Measurements from ENCODE around the gene RPAP3. TPM values are rescaled to one million over a fixed set of nuclear protein-coding genes. Genes with fewer than 3 reads are reported as not detected.

The RPAP3 gene
- total and polyA plus RNA-seq, 2 experiments from 2014 or later, result 31.4 to 69.9 TPM

DNA sequence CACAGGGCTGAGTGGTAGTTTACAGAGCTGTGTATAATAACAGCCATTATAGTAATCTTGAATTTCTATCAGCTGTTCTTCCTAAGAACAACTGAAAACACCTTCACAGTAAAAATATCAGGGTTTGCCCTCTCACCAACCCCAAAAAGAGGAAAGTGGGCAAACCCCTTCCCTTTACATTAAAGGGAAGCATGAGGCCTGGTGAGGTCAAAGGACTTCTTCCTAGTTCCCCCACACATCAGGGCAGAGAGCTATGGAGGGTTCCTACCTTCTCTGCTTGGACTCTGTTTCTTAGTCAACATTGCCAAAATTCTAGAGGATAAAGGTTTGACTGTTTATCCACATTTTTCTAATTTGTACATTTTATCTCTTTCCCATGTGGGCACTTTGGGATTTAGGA, 4.4 kb upstream of the RPAP3 start (continued):
- TF ChIP-seq, protein P1, sequence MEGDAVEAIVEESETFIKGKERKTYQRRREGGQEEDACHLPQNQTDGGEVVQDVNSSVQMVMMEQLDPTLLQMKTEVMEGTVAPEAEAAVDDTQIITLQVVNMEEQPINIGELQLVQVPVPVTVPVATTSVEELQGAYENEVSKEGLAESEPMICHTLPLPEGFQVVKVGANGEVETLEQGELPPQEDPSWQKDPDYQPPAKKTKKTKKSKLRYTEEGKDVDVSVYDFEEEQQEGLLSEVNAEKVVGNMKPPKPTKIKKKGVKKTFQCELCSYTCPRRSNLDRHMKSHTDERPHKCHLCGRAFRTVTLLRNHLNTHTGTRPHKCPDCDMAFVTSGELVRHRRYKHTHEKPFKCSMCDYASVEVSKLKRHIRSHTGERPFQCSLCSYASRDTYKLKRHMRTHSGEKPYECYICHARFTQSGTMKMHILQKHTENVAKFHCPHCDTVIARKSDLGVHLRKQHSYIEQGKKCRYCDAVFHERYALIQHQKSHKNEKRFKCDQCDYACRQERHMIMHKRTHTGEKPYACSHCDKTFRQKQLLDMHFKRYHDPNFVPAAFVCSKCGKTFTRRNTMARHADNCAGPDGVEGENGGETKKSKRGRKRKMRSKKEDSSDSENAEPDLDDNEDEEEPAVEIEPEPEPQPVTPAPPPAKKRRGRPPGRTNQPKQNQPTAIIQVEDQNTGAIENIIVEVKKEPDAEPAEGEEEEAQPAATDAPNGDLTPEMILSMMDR (conservative IDR thresholded peaks at IDR 0.05; ENCODE audit: low read depth in 2 of 2), result no peak
- TF ChIP-seq POLR2AphosphoS5 (IDR thresholded peaks at IDR 0.05; ENCODE audit: low read depth) (no peak), CREB1 (CRISPR knock-in tag; IDR thresholded peaks at IDR 0.05; ENCODE audit: low read depth) (no peak), EZH2phosphoT487 (IDR thresholded peaks at IDR 0.05; ENCODE audit: unreplicated experiment) (no peak), ZNF331 (CRISPR knock-in tag; IDR thresholded peaks at IDR 0.05; ENCODE audit: low read depth) (no peak), ETS1 (IDR thresholded peaks at IDR 0.05) (no peak)

DNA sequence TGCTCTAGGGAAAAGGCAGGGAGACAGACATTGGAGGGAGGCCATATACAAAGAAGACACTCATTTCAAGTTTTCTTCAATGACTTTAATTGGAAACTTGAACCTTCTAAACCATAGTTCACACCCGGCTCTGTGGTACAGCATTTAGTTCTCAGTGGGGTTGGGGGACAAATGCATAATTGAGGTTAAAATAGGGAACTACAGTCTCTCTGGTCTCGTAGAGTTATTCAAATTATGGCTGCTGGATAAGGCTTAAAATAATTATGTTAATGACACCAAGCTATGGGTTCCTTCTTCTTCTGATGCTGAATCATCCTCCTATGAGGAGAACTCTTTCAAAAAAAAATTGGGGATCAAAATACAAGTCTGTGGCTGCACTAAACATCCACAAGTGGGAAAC, 3.8 kb upstream of the RPAP3 start:
- H3F3A ChIP-seq (replicated peaks; ENCODE audit: low read depth), result no peaks in the 10 kb centered on the region
- Mint-ChIP-seq H3K27me3 (ENCODE audit: insufficient read depth, low read depth, poor library complexity) (peaks cover 3% of the 10 kb centered on the region), H3K36me3 (ENCODE audit: low read depth) (no peaks in the 10 kb centered on the region; the same call in 2 of the 3 replicates), H3K4me1 (peaks cover 13% of the 10 kb centered on the region), H3K9me3 (no peaks in the 10 kb centered on the region), H3K27ac (no peak overlapping the region), H3K4me3 (no peak overlapping the region)
- no peaks in the 10 kb centered on the region for H3K9me2 ChIP-seq (ENCODE audit: insufficient read depth)
- H4K20me1 ChIP-seq (replicated peaks; ENCODE audit: insufficient read depth), result no peaks in the 10 kb centered on the region
- no peaks in the 10 kb centered on the region; the same call in 1 of the 2 replicates for H3K27me3 ChIP-seq (ENCODE audit: insufficient read depth)
- H3K4me3 ChIP-seq, result no peak overlapping the region
- H3K36me3 ChIP-seq (ENCODE audit: insufficient read depth), result no peaks in the 10 kb centered on the region
- DNase-seq (ENCODE audit: low spot score), result no peak
- ATAC-seq, result no peak
- peaks cover 5% of the 10 kb centered on the region for H3K4me1 ChIP-seq (ENCODE audit: insufficient read depth)
- H3K27ac ChIP-seq (ENCODE audit: low read depth), result no peak overlapping the region
- no peak overlapping the region for H3K4me2 ChIP-seq
- H2AFZ ChIP-seq, result no peak overlapping the region
- H3K79me2 ChIP-seq (replicated peaks; ENCODE audit: insufficient read depth), result peaks cover 8% of the 10 kb centered on the region
- TF ChIP-seq EZH2phosphoT487 (IDR thresholded peaks at IDR 0.05; ENCODE audit: unreplicated experiment) (no peak), REST (IDR thresholded peaks at IDR 0.05; ENCODE audit: unreplicated experiment) (no peak), STAT1 (IDR thresholded peaks at IDR 0.05; ENCODE audit: unreplicated experiment) (no peak), NANOG (IDR thresholded peaks at IDR 0.05; ENCODE audit: borderline replicate concordance) (no peak), CREB1 (CRISPR knock-in tag; IDR thresholded peaks at IDR 0.05; ENCODE audit: low read depth) (no peak), ZNF114 (CRISPR knock-in tag; IDR thresholded peaks at IDR 0.05) (no peak), EZH2 (IDR thresholded peaks at IDR 0.05; ENCODE audit: low read depth, unreplicated experiment) (no peak), JUNB (IDR thresholded peaks at IDR 0.05; ENCODE audit: unreplicated experiment) (no peak), ETS1 (IDR thresholded peaks at IDR 0.05) (no peak), ZNF331 (CRISPR knock-in tag; IDR thresholded peaks at IDR 0.05; ENCODE audit: low read depth) (no peak)
- TF ChIP-seq, protein P1 (conservative IDR thresholded peaks at IDR 0.05; ENCODE audit: low read depth in 2 of 2), result no peak

All from GM23338 (cell line).